GM18517 (cell line): ENCODE measurements around the gene LMNB1.
A peak's percentile ranks its signal among the peaks of the same experiment; 100 is the strongest.
"Not testable (repeated sequence)": the region's sequence is repeated elsewhere in the genome, so short reads cannot be mapped to it uniquely, and the experiment has no call there.

ENCODE experiments used
- ATAC-seq: cut with Tn5 transposase; IDR thresholded peaks from one replicate; pipeline ENCODE4 v1.9.1; 2021; ENCODE audit warnings: mild to moderate bottlenecking, moderate library complexity; ENCODE audit not compliant: unreplicated experiment

LMNB1 gene

GRCh38 chr5:126818736-126819135 lies 41.8 kb downstream of the LMNB1 start:
- no peak for ATAC-seq

- ATAC-seq = no peak
Observed at GRCh38 chr5:126819253-126819652, 42.3 kb downstream of the LMNB1 start.

- no peak for ATAC-seq
Observed at GRCh38 chr5:126826619-126827215, 49.8 kb downstream of the LMNB1 start.

- no peak for ATAC-seq
Observed at GRCh38 chr5:126829098-126829497, 52.2 kb downstream of the LMNB1 start.

- ATAC-seq = no peak
Observed at GRCh38 chr5:126830061-126830460, 53.1 kb downstream of the LMNB1 start.

- ATAC-seq = no peak
Observed at GRCh38 chr5:126831156-126831555, 54.2 kb downstream of the LMNB1 start.

- no peak for ATAC-seq
Observed at GRCh38 chr5:126836778-126837177, 59.8 kb downstream of the LMNB1 start.

GRCh38 chr5:126837242-126837641 lies 60.3 kb downstream of the LMNB1 start:
- ATAC-seq = no peak

GRCh38 chr5:126837906-126838539 lies 61.1 kb downstream of the LMNB1 start:
- no peak for ATAC-seq

- ATAC-seq = not testable (repeated sequence)
Observed at GRCh38 chr5:126839407-126839806, 62.5 kb downstream of the LMNB1 start.

GRCh38 chr5:126843375-126843774 lies 66.4 kb downstream of the LMNB1 start:
- not testable (repeated sequence) for ATAC-seq

GRCh38 chr5:126845470-126846070 lies 68.6 kb downstream of the LMNB1 start:
- peak; percentile 49 for ATAC-seq

GRCh38 chr5:126846344-126846743 lies 69.4 kb downstream of the LMNB1 start:
- ATAC-seq = no peak

GRCh38 chr5:126846744-126847455 lies 70.0 kb downstream of the LMNB1 start:
- no peak for ATAC-seq

- no peak for ATAC-seq
Observed at GRCh38 chr5:126847456-126847820, 70.5 kb downstream of the LMNB1 start.

- ATAC-seq = no peak
Observed at GRCh38 chr5:126847826-126848251, 70.9 kb downstream of the LMNB1 start.

GRCh38 chr5:126848253-126848652 lies 71.3 kb downstream of the LMNB1 start:
- ATAC-seq = no peak

- no peak for ATAC-seq
Observed at GRCh38 chr5:126849101-126849678, 72.3 kb downstream of the LMNB1 start.

GRCh38 chr5:126851501-126852011 lies 74.6 kb downstream of the LMNB1 start:
- no peak for ATAC-seq

GRCh38 chr5:126852091-126852571 lies 75.2 kb downstream of the LMNB1 start:
- ATAC-seq = peak; percentile 78

- no peak for ATAC-seq
Observed at GRCh38 chr5:126852841-126853271, 75.9 kb downstream of the LMNB1 start.
